PFSK-1 (cell line): ENCODE measurements around the gene GPR171.

Experiments
- FOXP2 ChIP-seq: optimal IDR thresholded peaks from 2 replicates; pipeline ENCODE3; 2011; ENCODE audit warnings: borderline replicate concordance, control low read depth, inconsistent platforms; ENCODE audit not compliant: insufficient read depth; ENCODE audit errors: extremely low read length, extremely low read depth
- POLR2AphosphoS5 ChIP-seq: IDR thresholded peaks from 2 replicates; pipeline ENCODE4 v1.6.1; 2012; ENCODE audit warnings: low read depth, mild to moderate bottlenecking, control low read depth, low read length, moderate library complexity
- REST ChIP-seq, 2 experiments: IDR thresholded peaks; 2 replicates each; pipeline versions ENCODE4 v1.6.1 to v1.8.0; 2011 to 2012; ENCODE audit warnings: low read depth in 2 of 2, low read length in 2 of 2, control low read depth in 1 of 2, inconsistent platforms in 1 of 2, mild to moderate bottlenecking in 1 of 2, moderate library complexity in 1 of 2; ENCODE audit not compliant: insufficient read depth in 1 of 2
- SIN3A ChIP-seq: IDR thresholded peaks from 2 replicates; pipeline ENCODE4 v1.6.1; 2012; ENCODE audit warnings: mild to moderate bottlenecking, low read length, moderate library complexity, borderline replicate concordance; ENCODE audit not compliant: insufficient read depth
- TAF1 ChIP-seq: IDR thresholded peaks from 2 replicates; pipeline ENCODE4 v1.6.1; 2012; ENCODE audit warnings: low read length, control low read depth, borderline replicate concordance; ENCODE audit not compliant: insufficient read depth

Gene GPR171

GRCh38 chr3:151191095-151191494 lies 11.9 kb downstream of the GPR171 start:
- TF ChIP-seq REST (IDR thresholded peaks at IDR 0.05; ENCODE audit: insufficient read depth in 1 of 2, low read depth in 2 of 2, low read length in 2 of 2) (no peak), FOXP2 (no peak), SIN3A (no peak), POLR2AphosphoS5 (no peak), TAF1 (no peak)

- TF ChIP-seq FOXP2: no peak
- TF ChIP-seq TAF1: no peak
- no peak for TF ChIP-seq SIN3A
- TF ChIP-seq POLR2AphosphoS5: no peak
- TF ChIP-seq REST (IDR thresholded peaks at IDR 0.05; ENCODE audit: insufficient read depth in 1 of 2, low read depth in 2 of 2, low read length in 2 of 2): no peak
These were observed 19.7 kb downstream of the GPR171 start for GRCh38 chr3:151183265-151183671.

GRCh38 chr3:151182349-151183079 lies 20.5 kb downstream of the GPR171 start:
- TF ChIP-seq REST (IDR thresholded peaks at IDR 0.05; ENCODE audit: insufficient read depth in 1 of 2, low read depth in 2 of 2, low read length in 2 of 2) (no peak), TAF1 (no peak), FOXP2 (no peak), SIN3A (no peak), POLR2AphosphoS5 (no peak)

GRCh38 chr3:151178208-151178845 lies 24.7 kb downstream of the GPR171 start:
- TF ChIP-seq FOXP2: no peak
- TF ChIP-seq SIN3A: no peak

- no peak for TF ChIP-seq SIN3A
- TF ChIP-seq TAF1: no peak
These were observed 27.1 kb downstream of the GPR171 start for GRCh38 chr3:151175952-151176351.

GRCh38 chr3:151174351-151174750 lies 28.7 kb downstream of the GPR171 start:
- TF ChIP-seq TAF1 (no peak), SIN3A (no peak), REST (IDR thresholded peaks at IDR 0.05; ENCODE audit: insufficient read depth in 1 of 2, low read depth in 2 of 2, low read length in 2 of 2) (no peak), FOXP2 (no peak), POLR2AphosphoS5 (no peak)
